Memory B cell (primary cell): Measurements from ENCODE around the gene FGFR2.
"Not testable (repeated sequence)": the region's sequence is repeated elsewhere in the genome, so short reads cannot be mapped to it uniquely, and the experiment has no call there.

Experiments
- ATAC-seq: fragments of 150-1000 bp; cut with Tn5 transposase; 2 replicates; pipeline ENCODE4 v1.10.0; 2021; ENCODE audit warnings: low read depth, mild to moderate bottlenecking, moderate library complexity
- DNase-seq, 2 donors: peaks; one replicate each; pipeline ENCODE4 v3.0.0; 2022; ENCODE audit warnings: low spot score in 2 of 2
- H3K27ac Mint-ChIP-seq: one replicate; pipeline ENCODE4 v1.8.0; 2022; ENCODE audit warnings: mild to moderate bottlenecking, moderate library complexity, mixed read lengths
- H3K27me3 Mint-ChIP-seq: one replicate; pipeline ENCODE4 v1.8.0; 2022; ENCODE audit warnings: mixed read lengths
- H3K36me3 Mint-ChIP-seq: one replicate; pipeline ENCODE4 v1.8.0; 2022; ENCODE audit warnings: mild to moderate bottlenecking, mixed read lengths
- H3K4me1 Mint-ChIP-seq: one replicate; pipeline ENCODE4 v1.8.0; 2022; ENCODE audit warnings: mixed read lengths
- H3K4me3 Mint-ChIP-seq: one replicate; pipeline ENCODE4 v1.8.0; 2022; ENCODE audit warnings: mild to moderate bottlenecking, moderate library complexity, mixed read lengths
- H3K9me3 Mint-ChIP-seq: one replicate; pipeline ENCODE4 v1.8.0; 2022; ENCODE audit warnings: mixed read lengths

Gene FGFR2

GRCh38 chr10:121522831-121523230 lies 75.4 kb downstream of the FGFR2 start:
- Mint-ChIP-seq H3K4me1 (no peaks in the 10 kb centered on the region), H3K4me3 (no peak overlapping the region), H3K27ac (no peak overlapping the region)

DNA sequence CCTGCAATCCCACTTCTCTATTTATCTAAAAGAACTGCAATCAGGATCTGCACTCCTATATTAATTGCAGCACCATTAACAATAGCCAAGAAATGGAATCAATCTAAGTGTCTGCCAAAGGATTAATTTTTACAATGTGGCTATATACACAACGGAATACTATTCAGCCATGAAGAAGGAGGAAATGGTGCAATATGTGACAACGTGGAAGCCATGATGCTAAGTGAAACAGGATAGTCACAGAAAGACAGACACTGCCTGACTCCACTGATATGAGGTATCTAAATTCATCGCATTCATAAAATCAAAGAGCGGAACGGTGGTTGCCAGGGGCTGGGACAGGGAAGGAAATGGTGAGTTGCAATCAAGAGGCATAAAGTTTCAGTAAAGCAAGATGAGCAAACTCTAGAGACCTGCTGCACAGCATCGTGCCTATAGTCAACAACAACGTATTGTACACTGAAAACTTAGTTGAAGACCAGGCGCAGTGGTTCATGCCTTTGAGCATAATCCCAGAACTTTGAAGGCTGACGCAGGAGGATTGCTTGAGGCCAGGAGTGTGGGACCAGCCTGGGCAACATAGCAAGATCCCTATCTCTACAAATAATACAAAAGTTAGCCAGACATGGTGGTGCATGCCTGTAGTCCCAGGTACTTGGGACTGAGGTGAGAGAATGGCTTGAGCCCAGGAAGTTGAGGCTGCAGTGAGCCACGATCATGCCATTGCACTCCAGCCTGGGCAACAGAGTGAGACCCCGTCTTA lies 76.3 kb downstream of the FGFR2 start:
- Mint-ChIP-seq H3K27me3 (no peaks in the 10 kb centered on the region), H3K9me3 (peaks cover 3% of the 10 kb centered on the region), H3K27ac (no peak overlapping the region), H3K36me3 (no peaks in the 10 kb centered on the region), H3K4me1 (no peaks in the 10 kb centered on the region), H3K4me3 (no peak overlapping the region)
- ATAC-seq (no peak), DNase-seq (no peak)

More at GRCh38 chr10:121522831-121523230, 75.4 kb downstream of the FGFR2 start:
- DNase-seq: no peak
- no peaks in the 10 kb centered on the region for H3K36me3 Mint-ChIP-seq
- H3K27me3 Mint-ChIP-seq: no peaks in the 10 kb centered on the region
- no peak for ATAC-seq
- peaks cover 3% of the 10 kb centered on the region for H3K9me3 Mint-ChIP-seq

- not testable (repeated sequence) for H3K4me3 Mint-ChIP-seq, H3K27ac Mint-ChIP-seq, H3K4me1 Mint-ChIP-seq, H3K36me3 Mint-ChIP-seq, H3K9me3 Mint-ChIP-seq, DNase-seq, ATAC-seq, H3K27me3 Mint-ChIP-seq
Measured at GRCh38 chr10:121520526-121520925, 77.7 kb downstream of the FGFR2 start.

DNA sequence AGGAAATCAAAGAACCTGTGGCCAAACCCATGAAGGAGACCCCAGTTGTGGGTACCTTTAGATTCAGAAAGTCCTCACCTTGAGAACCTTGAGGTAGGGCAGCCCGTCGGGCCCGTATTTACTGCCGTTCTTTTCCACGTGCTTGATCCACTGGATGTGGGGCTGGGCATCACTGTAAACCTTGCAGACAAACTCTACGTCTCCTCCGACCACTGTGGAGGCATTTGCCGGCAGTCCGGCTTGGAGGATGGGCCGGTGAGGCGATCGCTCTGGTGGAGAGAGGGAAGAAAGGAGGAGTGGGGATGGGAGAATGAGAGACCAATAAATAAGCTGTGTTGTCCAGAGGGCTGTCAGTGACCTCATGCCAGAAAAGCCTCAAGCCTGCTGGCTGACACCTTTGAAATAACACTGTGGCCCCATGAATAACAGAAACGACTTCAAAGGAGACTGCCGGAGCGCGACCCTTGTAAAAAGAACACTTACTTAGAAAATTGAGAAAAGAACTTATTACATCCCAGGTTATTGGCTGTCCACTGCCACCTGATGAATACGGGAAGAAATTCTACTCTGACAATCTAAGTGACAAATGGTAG lies 78.2 kb downstream of the FGFR2 start:
- peaks cover 3% of the 10 kb centered on the region for H3K9me3 Mint-ChIP-seq
- H3K27ac Mint-ChIP-seq: no peak overlapping the region
- ATAC-seq: no peak

GRCh38 chr10:121519411-121519810 lies 78.8 kb downstream of the FGFR2 start:
- H3K4me1 Mint-ChIP-seq: no peaks in the 10 kb centered on the region
- DNase-seq (no peak), ATAC-seq (no peak)

More for the DNA sequence above, 78.2 kb downstream of the FGFR2 start:
- H3K4me1 Mint-ChIP-seq: no peaks in the 10 kb centered on the region
- DNase-seq: no peak
- H3K36me3 Mint-ChIP-seq: no peaks in the 10 kb centered on the region
- no peaks in the 10 kb centered on the region for H3K27me3 Mint-ChIP-seq
- no peak overlapping the region for H3K4me3 Mint-ChIP-seq

GRCh38 chr10:121518333-121518732 lies 79.9 kb downstream of the FGFR2 start:
- ATAC-seq (no peak), DNase-seq (no peak)
- H3K4me1 Mint-ChIP-seq: no peaks in the 10 kb centered on the region
- H3K4me3 Mint-ChIP-seq: no peak overlapping the region
- peaks cover 1% of the 10 kb centered on the region for H3K9me3 Mint-ChIP-seq
- no peaks in the 10 kb centered on the region for H3K36me3 Mint-ChIP-seq
- H3K27ac Mint-ChIP-seq: no peak overlapping the region
- no peaks in the 10 kb centered on the region for H3K27me3 Mint-ChIP-seq

More at GRCh38 chr10:121519411-121519810, 78.8 kb downstream of the FGFR2 start:
- Mint-ChIP-seq H3K27me3 (no peaks in the 10 kb centered on the region), H3K4me3 (no peak overlapping the region), H3K36me3 (no peaks in the 10 kb centered on the region), H3K9me3 (peaks cover 3% of the 10 kb centered on the region), H3K27ac (no peak overlapping the region)

- no peak for DNase-seq
- Mint-ChIP-seq H3K9me3 (no peaks in the 10 kb centered on the region), H3K27ac (no peak overlapping the region), H3K36me3 (no peaks in the 10 kb centered on the region), H3K4me1 (no peaks in the 10 kb centered on the region), H3K4me3 (no peak overlapping the region), H3K27me3 (no peaks in the 10 kb centered on the region)
- ATAC-seq: no peak
Measured at GRCh38 chr10:121516093-121516865, 82.0 kb downstream of the FGFR2 start.

DNA sequence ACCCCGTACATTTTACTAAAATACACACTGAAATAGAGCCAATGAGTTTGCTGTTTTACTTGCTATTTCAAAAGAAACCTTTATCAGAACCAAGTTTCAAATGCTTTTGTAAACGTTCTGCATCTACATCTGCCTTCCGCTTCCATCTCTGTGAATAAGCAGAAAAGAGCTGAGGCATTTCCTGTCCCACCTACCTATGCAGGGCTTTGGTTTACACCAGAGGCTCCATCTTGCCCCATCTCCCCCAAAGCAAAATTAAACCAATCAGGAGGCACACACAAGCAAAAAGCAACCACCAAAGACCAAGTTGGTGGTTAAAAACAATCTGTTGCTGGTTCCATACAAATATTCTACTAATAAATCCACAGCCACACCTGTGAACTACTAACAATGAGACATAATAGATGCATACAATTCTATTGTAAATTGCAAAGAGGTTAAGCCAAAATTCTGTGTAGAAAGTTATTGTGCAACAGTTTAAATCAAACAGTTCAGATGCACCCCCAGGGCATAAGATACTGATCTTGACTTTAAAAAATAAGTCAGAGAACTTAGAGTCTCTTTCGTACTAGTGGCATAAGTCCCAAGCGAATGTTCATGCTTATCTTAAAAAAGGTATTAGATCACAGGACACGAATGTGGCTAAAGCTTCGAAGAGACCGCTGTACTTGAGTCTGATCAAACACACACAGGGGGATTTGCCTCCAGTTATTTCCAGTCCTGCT lies 83.9 kb downstream of the FGFR2 start:
- no peak overlapping the region for H3K27ac Mint-ChIP-seq
- no peaks in the 10 kb centered on the region for H3K36me3 Mint-ChIP-seq
- ATAC-seq (no peak), DNase-seq (no peak)
- no peaks in the 10 kb centered on the region for H3K4me1 Mint-ChIP-seq
- H3K9me3 Mint-ChIP-seq: no peaks in the 10 kb centered on the region
- no peak overlapping the region for H3K4me3 Mint-ChIP-seq
- H3K27me3 Mint-ChIP-seq: no peaks in the 10 kb centered on the region

DNA sequence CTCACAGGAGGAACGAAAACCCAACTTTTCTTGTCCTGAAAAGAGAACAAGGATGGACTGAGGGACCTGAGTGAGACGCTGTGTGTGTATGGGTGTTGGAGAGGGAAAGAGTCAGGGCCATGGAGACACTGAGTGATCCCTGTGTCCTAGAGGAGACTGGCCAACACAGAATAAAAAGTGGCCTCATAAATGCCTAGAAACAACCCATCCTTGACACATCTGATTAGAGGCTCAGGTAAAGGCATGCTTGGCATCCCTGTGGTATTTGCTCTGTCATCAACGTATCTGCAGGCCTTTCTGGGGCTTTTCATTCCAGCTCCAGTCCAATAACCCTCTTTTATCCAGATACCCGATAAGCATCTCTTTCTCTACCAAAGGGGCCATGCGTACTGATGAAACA lies 86.3 kb downstream of the FGFR2 start:
- Mint-ChIP-seq H3K9me3 (no peaks in the 10 kb centered on the region), H3K4me3 (no peak overlapping the region), H3K27ac (no peak overlapping the region), H3K27me3 (no peaks in the 10 kb centered on the region), H3K36me3 (no peaks in the 10 kb centered on the region), H3K4me1 (no peaks in the 10 kb centered on the region)
- no peak for ATAC-seq
- no peak for DNase-seq

DNA sequence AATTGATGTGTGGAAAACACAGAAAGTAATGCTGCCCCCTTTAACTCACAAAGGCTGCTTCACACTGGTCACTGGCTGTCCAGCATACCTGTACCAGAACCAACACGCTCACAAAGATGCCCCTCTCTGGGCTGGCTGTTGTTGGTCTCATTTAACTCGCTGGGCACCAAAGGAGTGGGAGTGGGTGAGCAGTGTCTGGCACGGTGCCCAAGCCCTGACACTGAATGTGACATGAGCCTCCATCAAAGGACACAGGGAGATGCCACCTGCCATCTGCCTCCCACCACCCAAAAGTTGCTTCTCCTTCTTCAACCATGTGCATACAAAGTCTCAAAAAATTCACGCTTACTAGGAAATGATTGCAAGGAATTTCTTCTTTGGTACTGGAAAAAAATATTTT lies 86.8 kb downstream of the FGFR2 start:
- no peaks in the 10 kb centered on the region for H3K36me3 Mint-ChIP-seq
- no peaks in the 10 kb centered on the region for H3K27me3 Mint-ChIP-seq
- ATAC-seq: no peak
- H3K4me1 Mint-ChIP-seq: no peaks in the 10 kb centered on the region
- H3K9me3 Mint-ChIP-seq: peaks cover 2% of the 10 kb centered on the region
- H3K4me3 Mint-ChIP-seq: no peak overlapping the region
- H3K27ac Mint-ChIP-seq: no peak overlapping the region
- no peak for DNase-seq

GRCh38 chr10:121510201-121510771 lies 88.0 kb downstream of the FGFR2 start:
- Mint-ChIP-seq H3K27ac (no peak overlapping the region), H3K27me3 (no peaks in the 10 kb centered on the region), H3K4me1 (no peaks in the 10 kb centered on the region), H3K9me3 (peaks cover 2% of the 10 kb centered on the region), H3K36me3 (no peaks in the 10 kb centered on the region), H3K4me3 (no peak overlapping the region)
- ATAC-seq: no peak
- no peak for DNase-seq

GRCh38 chr10:121509796-121510195 lies 88.4 kb downstream of the FGFR2 start:
- Mint-ChIP-seq H3K4me1 (no peaks in the 10 kb centered on the region), H3K36me3 (no peaks in the 10 kb centered on the region), H3K27me3 (no peaks in the 10 kb centered on the region), H3K9me3 (peaks cover 2% of the 10 kb centered on the region), H3K27ac (no peak overlapping the region), H3K4me3 (no peak overlapping the region)
- ATAC-seq (no peak), DNase-seq (no peak)

- H3K4me1 Mint-ChIP-seq: no peaks in the 10 kb centered on the region
- DNase-seq (no peak), ATAC-seq (no peak)
- H3K9me3 Mint-ChIP-seq: peaks cover 2% of the 10 kb centered on the region
- H3K27ac Mint-ChIP-seq: no peak overlapping the region
- no peaks in the 10 kb centered on the region for H3K36me3 Mint-ChIP-seq
- no peaks in the 10 kb centered on the region for H3K27me3 Mint-ChIP-seq
- no peak overlapping the region for H3K4me3 Mint-ChIP-seq
Measured at GRCh38 chr10:121509112-121509511, 89.1 kb downstream of the FGFR2 start.
